ENCODE measurements around the gene MGRN1. TPM values are rescaled to one million over a fixed set of nuclear protein-coding genes. Genes with fewer than 3 reads are reported as not detected.

Gene MGRN1
- total RNA-seq, 1 experiment from 2014 or later: 26.6 TPM

DNA sequence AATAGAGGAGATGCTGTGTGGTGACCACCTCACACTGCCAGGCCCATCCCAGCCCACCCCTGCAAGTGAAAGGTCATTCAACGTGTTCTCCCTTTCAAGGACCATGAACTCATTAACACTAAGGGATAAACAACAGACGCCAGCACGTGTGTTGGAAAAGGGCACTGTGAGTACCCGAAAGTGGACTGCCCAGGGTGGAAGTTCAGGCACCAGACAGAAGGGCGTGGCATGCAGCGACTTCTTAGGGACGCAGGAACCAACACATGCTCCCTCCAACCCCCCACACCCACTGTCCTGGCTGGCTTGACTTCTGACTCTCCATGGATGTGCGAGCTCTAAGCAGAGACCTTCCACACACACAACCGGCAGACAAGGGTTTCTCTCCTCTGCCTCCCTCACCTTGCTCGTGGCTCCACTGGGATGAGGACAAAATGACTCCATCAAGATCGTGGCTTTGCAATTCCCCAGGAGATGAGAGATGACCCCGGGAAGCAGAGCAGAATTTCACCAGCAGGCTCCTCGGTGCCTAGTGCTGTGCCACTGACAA lies 20.9 kb upstream of the MGRN1 start:
- no peak for DNase-seq (ENCODE audit: low read depth)

DNA sequence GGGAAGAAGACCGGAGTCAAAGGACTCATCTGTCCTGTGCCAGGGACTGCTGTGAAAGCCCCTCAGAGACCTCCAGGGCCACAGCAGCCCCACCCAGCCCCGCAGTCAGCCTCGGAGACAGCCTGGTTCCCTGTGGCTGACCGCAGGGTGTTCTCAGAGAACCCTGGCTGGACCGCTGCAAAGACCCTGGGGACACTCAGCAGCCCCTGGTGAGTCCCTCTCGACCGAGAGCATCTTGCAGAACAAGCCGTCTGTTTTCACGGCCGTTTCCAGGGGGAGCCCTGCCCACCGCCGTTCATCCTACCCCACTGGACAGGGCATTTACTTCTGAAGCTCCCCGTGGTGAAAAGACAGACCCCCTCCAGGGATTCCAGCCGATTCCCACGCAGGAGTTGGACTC lies 20.2 kb upstream of the MGRN1 start:
- no peak for DNase-seq (ENCODE audit: low read depth)

DNA sequence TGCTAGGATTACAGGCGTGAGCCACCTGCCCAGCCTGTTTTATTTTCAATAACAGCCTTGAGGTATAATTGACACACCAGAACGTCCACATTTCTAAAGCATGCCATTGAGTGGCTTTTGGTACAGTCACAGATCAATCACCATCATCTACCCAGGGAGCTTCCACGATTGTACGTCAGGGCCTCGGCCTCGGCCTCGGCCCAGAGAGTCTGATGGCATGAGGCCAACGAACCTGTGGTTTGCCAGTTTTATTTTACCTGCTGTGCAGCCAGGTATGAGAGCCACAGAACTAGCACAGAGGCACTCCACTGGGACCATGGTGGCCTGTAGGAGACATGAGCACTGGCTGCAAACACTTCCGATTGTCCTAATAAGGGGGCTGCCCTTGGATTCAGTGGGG lies 18.3 kb upstream of the MGRN1 start:
- DNase-seq (ENCODE audit: low read depth): no peak

DNA sequence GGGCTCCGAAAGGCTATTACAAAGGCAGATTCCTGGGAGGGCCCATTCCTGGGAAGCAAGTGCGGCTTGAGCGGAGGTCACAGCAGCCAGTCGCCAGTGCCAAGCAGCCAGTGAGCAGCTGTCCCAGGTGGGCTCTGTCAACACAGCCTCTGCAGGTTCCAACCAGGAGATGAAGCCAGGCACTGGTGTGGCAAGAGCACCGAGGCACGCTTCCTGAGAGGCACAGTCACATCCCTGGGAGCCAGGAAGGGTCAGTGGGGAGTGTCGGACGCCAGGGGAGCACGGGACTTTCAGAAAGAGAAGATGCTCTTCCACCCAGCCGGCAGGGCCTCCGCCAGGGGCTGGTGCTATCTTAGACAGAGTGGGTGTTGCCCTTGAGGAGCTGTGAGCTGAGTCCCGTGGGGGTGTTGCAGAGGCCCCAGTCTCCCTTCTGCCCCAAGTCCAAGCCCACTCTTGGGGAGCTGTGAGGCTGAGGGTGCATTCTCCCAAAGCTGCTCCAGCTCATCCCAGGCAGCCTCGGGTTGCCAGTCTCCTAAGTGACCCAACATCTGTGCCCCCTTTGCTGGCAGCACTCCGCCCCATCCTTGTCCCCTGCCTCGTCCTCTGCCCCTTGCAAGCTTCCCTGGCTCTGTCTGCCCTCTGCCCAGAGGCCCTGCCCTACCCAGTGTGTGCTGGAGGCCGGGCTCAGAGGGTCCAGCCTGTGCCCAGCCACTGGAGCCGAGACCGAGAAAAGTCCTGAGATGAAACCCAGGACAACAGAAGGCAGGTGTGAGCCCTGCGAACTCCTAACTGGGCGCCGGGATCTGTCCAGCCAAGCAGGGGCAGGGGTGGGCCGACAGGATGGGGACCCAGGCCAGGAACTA lies 16.6 kb upstream of the MGRN1 start:
- DNase-seq (ENCODE audit: low read depth): no peak

DNA sequence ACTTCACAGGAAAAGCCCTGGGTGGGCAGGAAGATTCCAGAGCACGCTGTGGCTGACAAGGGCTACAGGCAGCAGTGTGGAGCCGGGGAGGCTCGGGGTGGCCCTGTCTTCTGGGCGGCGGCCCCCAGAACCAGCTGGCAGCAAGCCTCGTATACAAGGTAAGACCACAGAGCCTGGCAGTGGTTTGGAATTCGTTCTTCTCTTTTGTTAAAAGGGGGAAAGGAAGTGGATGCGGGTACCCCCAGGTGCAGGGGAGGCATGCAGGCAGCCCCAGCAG lies 16.0 kb upstream of the MGRN1 start:
- no peak for DNase-seq (ENCODE audit: low read depth)

DNA sequence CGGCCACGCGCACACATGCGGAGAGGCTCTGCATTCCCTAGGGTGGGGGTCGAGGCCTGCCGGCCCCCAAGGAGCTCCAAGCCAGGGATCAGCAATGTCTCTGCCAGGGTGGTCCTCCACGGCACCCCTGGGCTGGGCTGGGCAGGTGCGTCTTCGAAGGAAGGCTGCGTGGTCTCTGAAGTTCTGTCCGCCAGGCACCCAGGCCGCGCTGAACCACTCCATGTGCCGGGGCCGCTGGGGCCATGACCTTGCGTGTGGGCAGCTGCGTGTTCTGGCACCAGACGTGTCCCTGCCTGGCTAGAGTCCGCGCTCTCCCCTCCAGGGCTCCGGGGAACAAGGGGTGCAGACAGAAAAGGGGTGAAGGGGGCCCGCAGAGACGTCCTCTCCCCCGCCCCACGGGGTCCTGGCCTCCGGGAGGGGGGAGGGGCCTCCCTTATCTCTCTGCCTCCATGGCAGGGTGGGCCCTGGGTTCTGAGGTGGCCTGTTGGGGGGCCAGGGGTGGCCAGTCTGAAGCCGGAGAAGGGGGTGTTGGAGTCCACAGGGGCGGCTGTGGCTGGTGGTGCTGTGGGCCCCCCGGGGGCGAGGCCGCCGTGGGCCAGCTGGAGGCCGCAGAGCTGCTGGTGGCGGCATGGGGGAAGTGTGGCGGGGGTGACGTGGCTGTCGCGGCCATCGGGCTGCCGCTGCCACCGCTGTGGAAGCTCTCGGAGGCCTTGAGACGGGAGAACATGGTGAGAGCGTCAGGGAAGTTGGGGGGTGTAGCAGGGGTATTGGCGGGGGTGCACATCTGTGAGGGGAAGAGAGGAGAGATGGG lies 15.2 kb upstream of the MGRN1 start:
- DNase-seq (ENCODE audit: low read depth): no peak

DNA sequence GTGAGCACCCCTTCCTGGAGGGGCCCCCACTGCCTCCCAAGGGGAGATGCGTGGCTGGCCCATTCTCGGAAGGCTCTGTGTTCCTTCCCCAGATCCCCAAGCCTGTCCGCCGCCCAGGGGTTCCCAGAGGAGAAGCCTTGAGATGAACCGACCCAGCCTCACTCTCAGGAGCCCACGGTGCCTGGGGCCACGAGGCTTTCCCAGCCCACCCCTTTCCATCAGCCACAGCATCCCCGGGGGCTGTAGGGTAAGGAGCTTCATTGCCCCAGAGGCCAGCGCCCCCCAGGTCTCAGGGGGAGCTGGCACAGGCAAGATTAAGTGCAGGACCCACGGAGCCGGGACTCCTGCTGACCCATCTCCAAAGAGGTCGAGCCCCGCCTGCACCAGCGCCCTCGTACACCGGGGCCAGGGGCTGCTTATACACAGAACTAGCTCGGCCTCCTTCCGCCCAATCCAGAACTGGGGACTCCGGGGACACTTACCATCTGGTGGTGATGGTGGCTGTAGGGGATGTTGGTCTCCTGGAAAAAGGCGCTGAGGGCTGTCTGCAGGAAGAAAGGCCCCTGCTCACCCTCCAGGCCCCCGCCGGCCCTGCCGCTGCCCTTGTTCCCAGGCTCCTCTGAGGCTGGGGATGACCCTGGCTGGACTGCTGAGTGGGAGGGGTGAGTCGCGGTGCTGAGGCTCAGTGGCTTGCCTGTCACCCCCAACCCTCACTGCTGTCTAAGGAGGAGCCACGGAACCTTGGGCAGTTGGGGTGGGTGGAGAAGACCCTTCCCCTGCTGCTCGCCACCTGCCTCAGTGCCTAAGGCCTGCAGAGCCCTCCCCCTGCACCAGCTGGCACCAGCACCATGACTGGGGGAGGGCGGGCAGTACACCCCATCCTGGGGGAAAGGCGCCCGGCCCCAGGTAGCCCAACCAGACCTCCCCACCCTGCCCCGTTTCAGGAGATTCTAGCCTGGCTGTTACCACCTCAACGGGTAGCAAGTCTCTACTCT lies 14.3 kb upstream of the MGRN1 start:
- DNase-seq (ENCODE audit: low read depth): no peak

DNA sequence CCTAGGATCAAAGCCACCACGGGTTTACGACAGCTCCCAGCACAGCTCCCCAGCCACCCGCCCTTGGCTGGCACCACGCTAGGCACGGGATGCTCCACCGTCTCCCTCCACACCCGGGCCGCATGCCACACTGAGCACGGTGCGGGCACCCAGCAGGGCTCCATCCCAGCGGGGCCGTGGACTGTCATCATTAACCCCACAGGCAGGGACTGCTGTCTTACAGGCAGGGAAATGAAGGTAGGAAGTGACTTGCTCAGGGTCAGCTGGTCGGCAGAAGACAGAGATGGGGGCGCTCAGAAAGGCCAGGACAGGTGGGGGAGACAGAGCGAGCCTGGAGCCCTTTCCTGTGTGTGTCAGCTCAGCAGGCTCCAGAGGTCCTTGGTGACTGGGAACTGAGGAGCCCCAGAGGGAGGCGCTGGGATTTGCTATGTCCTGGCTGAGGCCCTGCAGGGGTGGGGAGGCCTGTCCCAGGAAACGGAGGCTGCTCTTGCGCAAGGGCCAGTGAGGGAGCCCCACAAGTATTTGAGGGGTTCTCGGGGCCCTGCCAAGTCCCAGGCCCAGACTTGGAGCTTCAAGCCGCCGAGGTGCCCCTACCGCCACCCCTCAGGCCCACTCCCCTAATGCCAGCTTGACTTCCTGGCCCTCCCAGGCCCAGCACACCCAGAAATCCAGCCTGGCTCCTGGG lies 13.1 kb upstream of the MGRN1 start:
- peak; percentile 18 for DNase-seq (ENCODE audit: low read depth)

DNA sequence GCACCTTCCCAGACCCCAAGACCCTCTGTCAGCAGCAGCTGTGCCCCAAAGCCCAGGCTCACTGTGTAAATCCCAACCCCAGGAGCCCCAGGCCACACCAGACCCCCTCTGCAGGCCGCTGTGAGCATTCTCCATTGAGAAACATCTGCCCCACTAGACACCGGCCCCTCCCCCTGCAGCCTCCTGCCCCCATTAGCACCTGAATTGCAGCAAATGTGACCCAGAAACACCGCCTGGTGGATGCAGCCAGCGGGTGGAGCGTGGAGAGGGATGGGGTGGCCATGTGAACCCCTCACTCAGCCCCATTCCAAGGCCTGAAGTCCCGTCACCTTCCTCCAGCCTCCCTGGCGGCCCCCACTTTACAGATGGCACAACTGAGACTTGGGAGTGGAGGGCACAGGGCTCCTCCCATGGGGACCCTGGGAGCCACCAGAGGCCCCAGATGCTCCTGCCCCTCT lies 12.1 kb upstream of the MGRN1 start:
- no peak for DNase-seq (ENCODE audit: low read depth)

DNA sequence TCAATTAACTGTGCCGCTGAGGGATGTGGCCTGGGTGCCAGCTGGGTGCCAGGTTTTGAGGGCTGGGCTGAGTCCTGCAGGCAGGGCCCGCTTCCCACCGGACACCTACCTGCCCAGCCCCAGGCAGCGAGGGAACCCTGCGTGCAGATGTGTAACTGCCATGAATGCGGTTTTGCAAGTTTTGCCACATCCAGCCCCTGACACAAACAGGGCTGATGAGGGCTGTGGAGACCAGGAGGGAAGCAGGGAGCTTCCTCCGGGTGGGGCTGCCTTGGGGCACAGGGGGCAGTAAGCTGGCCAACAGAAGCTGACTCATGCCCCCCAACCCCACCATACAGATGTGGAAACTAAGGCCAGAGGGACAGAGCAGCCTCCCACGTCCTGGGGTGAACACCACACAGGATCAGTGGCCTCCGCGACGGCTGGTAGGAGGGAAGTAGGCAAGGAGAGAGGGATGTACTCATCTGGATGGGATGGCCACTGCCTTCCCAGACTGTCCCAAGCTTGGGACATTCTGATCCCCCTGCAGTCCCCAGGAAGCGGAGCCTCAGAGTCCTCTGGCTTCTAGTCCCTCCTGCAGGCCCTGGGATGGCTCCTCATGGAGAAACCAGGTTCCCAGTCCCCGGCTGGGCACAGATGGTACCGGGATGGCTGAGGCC lies 11.5 kb upstream of the MGRN1 start:
- DNase-seq (ENCODE audit: low read depth): no peak

DNA sequence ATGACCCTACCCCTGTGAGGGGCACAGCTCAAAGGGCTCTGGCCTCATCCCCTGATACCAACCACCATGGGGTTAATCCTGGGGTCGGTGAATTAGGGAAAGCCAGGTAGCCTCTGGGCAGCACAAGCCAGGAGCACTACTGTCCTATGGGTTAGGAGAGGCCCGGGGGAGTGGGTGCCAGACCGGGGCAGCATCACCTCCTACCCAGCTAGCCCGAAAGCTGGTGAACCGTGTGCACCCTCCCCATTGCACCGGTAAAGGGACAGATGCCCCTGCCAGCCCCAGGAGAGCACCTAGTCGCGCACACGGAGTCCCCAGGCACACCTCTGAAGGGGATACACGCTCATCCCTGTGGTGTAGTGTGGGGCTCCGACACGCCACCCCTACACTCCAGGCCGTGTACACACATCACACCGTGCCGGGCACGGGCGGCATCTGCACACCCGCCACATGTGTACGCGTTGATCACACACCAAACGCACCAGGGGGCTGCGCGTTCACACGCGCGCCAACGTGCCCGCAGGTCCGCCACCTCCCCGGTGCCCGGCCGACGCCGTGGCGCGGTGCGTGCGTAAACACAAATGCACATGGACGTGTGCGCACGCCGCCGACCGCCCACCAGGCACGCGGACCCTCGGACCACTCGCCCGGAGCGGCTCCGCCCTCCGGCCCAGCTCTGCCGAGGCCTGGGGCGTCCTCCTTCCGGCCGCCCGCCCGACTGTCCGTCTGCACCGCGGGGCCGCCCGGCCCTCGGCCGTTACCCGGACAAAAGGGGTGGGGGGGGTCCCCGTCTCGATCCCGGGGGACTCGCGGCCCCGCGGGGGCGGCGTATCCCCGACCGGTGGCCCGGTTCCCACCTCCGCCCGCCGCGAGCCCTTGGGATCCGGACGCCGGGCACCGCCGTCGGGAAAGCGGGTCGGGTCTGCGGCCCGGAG lies 10.7 kb upstream of the MGRN1 start:
- peak; percentile 26 for DNase-seq (ENCODE audit: low read depth)

DNA sequence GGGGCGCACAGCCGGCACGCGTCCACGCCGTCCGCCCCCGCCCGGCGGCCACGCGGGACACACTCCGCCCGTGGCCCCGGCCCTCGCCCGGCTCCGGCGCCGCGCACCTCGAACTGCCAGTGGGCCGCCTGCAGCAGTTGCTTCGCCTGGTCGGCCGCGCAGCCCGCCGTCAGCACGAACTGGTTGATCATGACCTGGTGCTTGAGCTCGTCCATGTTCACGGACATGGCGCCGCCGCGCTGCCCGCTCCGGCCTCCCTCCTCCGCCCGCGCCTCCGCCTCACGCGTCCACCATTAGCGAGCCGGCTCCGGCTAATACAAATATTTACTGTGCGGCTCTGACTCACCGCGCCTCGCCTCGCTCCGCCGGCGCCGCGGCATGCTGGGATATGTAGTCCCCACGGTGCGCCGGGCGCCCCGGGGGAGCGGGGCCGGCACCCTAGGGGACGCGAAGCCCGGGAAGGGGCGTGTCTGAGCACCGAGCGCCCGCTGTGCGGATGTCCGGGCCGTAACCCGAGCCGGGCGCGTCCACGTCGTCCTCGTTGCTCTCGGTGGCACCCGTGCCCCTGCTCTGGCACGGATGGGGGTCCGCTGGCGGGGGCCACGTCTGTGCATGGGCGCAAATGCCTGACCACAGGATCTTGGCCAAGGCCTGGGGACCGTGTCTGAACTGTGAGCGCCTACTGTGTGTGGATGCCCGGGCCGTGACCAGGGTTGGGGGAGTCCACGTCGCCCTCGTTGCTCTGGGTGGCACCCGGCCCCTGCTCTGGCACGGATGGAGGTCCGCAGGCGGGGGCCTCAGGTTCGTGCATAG lies 9.8 kb upstream of the MGRN1 start, which contains the start of gene UBALD1:
Gene UBALD1 (minus strand): TSS at position 318 of the 813 bp plus-strand sequence. CDS start 91 bp downstream, at position 227.
- peak; percentile 84 for DNase-seq (ENCODE audit: low read depth)

DNA sequence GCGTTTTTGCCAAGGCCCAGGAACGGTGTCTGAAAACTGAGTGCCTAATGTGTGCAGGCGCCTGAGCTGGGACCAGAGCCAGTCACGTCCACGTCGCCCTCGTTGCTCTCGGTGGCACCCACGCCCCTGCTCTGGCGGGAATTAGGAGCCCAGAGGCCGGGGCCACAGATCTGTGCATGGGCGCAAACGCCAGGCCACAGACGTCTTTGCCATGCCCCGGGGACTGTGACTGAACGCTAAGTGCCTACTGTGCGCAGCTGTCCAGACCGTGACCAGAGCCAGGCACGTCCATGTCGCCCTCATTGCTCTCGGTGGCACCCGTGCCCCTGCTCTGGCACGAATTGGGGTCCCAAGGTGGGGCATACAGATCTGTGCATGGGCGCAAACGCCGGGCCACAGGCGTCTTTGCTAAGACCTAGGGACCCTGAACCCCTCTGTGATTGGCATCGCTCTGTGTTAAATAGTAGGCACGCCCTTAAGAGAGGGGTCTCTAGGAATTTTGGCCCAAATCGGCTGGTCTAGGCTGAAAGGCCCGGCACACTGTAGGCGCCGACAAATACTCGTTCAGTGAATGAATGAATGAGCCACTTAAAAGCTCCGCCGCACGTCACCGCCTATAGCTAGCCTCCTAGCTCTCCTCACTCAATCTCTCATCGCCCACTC lies 9.1 kb upstream of the MGRN1 start:
- no peak for DNase-seq (ENCODE audit: low read depth)

DNA sequence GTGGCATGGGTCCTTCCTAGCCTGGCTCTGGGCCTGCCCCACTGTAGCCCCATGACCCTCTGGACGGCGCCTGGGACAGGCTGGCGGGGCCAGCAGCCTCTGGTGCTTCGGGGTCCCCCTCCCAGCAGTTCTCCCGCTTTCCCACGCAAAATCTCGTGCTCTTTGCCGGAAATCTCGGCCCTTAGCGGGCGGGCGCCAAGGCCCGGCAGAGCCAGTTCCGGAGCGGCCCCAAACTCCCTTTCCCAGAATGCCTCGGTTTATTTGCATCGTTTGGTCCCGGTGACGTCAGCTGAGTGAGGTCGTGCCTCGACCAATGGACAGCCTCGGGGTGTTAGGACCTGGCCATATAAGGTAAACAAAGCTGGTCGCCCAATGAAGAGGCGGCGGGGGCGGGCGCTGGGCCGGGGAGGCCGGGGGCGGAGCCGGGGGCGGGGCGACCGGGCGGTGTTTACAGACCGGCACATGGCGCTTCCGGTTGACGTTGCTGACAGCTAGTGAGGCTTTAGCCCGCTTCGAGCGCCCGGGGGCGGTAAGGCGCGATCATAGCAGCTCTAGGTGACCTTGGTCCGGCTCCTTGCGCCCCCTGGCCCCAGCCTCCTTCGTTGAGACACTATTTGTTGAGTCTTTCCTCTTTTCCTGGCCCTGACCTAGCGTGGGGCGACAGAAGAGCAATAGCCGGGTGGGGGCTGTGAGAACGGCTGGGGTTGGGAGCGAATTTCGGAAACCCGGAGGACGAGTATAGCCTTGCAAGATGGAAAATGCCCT lies 8.4 kb upstream of the MGRN1 start:
- peak; percentile 100 for DNase-seq (ENCODE audit: low read depth)

DNA sequence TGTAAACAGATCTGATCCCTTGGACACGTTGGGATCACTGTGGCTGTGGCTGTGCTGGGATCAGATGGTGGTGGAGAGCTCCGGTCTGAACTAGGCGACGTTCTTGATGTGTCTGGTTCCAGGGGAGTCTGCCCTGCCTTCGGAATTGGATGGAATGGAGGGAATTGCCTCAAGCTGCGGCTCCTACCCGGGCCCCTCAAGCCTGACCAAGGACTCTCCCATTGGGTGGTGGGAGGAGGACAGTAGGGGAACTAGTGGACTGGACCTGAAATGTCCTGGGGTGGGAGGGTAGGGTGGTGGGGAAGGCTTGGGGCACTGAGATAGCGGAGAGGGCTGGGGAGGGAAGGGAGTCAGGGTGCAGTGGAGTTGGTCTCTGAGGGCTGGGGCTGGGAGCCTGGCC lies 6.7 kb upstream of the MGRN1 start:
- DNase-seq (ENCODE audit: low read depth): no peak

DNA sequence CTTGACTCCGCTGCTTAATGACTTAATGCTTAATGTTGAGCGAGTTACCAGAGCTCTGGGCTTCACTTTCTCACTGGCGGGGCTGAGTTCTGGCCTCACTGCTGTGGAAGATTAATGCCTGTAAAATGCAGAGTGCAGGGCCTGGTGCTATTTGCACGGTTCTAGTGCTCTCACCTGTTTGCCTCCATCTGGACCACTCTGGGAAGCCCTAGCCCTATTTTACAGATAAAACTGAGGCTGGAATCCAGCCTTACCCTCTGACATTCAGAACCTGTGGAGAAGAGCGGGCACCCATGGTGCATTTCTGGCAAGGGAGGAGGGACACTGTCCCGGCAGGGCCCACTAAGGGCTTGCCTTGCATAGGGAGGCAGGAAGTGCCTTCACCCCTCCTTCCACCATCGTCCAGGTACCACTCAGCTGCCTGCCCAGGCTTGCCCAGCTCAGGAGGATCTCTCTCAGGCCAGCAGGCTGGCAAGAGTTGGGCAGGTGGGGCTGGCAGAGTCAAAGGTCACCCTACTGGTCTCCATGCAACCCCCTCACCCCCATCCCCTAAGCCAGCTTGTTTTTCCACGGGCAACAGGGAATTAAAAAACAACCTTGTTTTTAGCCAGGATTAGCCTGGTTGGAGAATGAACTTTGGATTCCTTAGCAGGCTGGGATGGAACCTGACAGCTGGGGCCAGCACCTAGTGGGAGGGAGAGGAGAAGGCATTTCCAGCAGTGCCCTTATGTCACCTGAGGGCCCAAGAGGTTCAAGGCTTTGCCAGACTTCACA lies 5.8 kb upstream of the MGRN1 start:
- no peak for DNase-seq (ENCODE audit: low read depth)

Data from LHCN-M2 (cell line).